GM19239 (cell line): ENCODE results near the gene SEMA3G.

Experiments used
- DNase-seq: peaks from one replicate; pipeline ENCODE4 v3.0.0; 2011; ENCODE audit warnings: low spot score; ENCODE audit not compliant: insufficient read length
- FAIRE-seq: peaks from 2 replicates; lab custom pipeline; 2011; peaks lifted over from hg19 to GRCh38; lab: Jason Lieb, UNC

The SEMA3G gene

DNA sequence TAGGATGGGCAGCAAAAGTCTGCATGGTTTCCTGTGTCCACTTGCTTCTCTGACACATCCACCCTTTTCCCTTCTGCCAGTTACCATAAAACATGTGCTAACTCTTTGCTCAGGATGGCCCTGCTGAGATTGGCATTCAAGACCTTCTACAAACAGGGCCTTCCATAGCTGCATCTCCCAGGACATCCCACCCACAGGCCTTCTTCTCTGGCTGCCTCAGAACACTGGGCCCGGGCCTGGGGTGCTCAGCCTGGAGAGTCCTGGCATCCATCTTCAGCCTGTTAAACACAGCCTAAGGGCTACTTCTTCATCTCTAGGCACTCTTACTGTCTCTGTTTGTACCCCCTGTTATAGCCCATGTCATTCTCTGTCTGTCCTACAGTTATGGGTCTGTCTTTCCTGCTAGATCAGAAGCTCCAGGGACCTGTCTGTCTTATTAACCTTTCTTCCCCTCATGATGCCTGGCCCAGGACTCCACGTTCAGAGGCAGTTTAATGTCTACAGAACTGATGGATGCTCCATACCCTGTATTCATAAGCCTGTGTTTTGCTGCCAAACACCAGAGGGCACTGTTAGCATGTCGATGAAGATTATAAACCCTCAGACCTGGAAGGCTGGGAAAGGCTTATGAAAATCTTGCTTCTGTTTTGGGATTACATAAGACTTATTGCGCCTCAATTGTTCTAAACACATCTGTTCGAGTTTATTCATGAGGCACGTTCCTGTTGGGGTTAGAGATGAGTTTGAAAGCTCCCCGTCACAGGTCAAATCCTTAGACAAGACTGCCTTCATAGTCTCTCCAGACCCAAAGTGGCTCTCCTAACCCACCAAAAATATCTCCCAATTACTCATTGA, 16.5 kb downstream of the SEMA3G start:
- DNase-seq, result no peak
- FAIRE-seq, result peak; percentile 88

DNA sequence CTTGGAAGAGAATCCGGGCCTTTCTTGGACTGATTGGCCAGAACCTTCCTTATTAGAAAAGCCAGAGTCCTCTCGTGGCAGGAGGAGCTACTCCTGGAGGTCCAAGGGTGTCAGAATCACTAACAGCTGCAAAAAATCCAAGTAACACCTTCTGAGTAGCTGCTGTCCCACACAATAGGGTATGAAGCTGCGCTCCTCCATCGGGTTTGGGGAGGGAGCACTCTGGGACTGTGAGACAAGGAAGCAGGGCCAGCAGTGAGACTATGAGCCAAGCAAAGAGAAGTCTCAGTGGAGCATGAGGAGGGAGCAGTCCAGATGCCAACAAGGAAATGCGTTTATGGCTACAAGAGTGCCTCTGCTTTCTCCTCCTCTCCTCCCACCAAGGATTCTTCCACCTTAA, 21.7 kb downstream of the SEMA3G start:
- FAIRE-seq (no peak), DNase-seq (no peak)

DNA sequence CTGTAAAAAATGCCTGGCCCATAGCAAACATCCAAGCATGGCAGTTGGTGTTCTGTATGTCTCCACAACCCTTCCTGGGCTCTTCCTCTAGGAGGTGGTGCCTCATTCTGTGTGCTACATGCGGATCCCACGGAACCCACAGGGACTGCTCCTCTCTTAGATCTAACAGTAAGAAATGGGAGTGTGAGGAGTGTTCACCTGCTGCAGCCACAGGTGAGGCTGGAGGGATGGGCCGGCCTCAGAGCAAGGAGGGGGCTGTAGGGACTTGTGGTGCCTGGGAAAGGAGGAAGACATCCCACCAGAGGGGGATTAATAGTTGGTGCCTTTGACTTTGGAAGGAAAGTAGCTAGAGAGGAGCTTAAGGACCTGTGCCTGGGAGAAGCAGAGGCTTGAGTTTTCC, 22.2 kb downstream of the SEMA3G start:
- FAIRE-seq, result no peak
- no peak for DNase-seq

DNA sequence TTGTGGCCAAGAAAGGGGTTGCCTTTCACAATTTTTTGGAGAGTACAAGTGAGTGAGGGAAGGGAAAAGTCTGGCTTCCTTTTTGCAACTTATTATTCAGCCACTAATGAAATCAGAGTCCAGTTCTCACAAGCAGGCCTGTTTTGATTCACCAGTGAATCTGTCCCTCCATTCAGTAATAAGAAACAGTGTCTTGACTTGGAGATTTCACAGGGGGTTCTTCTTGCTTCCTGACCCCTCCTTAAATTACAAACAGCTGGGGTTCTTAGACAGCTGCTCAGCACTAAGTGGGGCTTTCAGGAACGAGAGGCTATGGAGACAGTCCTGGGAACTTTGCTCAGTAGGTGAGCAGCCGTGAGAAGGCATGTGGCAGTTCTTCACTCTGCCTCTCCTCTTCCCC, 24.5 kb downstream of the SEMA3G start:
- FAIRE-seq, result no peak
- DNase-seq, result no peak

DNA sequence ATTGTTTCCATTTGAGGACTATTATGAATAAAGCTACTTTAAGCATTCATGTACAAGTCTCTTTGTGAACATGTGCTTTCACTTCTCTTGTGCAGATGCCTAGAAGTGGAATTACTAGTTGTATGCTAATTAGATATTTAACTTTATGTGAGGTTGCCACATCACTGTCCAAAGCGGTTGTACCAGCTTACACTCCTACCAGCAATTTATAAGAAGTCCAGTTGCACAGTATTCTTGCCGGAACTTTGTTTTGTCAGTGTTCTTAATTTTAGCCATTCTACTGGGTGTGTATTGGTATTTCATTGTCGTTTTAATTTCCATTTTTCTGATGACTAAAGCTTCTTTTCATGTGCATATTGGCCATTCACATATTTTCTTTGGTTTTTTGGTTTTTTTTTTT, 29.1 kb downstream of the SEMA3G start:
- DNase-seq (no peak), FAIRE-seq (no peak)

DNA sequence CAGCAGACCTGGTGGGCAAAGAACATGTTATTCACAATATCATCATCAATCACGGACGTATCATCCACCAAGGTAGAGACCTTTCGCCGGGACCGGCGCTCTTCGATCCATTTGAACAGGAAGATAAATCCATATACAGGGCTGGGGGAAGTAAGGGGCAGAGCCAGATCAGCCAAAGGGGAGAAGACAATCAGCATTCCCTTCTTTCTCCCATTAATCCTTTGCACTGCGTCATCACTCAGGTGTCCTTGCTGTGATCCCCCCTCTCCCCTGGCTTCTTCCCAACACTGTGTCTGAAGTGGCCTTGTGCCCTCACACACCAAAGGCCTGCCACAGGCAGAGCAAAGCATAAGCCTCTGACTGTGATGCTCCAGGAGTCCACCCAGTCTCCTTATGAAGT, 36.4 kb downstream of the SEMA3G start:
- DNase-seq (no peak), FAIRE-seq (no peak)

DNA sequence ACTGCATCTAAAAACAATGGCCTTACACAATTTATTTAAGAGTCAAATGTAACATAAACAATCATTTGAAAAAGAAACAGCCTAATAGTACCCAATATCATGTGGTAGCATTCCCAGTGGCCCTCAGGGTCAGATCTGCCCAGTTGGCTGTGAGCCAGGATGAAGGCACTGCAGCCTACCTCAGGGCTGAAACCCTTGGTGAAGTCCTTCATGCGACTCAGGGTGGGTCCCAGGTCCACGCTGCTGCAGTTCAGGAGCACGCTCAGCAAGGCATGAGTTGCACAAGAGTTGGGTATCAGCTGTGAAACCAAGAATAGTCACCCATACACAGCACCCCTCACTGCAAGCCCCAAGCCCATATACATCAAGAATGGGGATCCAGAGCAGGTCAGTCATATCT, 37.1 kb downstream of the SEMA3G start:
- DNase-seq (no peak), FAIRE-seq (no peak)

DNA sequence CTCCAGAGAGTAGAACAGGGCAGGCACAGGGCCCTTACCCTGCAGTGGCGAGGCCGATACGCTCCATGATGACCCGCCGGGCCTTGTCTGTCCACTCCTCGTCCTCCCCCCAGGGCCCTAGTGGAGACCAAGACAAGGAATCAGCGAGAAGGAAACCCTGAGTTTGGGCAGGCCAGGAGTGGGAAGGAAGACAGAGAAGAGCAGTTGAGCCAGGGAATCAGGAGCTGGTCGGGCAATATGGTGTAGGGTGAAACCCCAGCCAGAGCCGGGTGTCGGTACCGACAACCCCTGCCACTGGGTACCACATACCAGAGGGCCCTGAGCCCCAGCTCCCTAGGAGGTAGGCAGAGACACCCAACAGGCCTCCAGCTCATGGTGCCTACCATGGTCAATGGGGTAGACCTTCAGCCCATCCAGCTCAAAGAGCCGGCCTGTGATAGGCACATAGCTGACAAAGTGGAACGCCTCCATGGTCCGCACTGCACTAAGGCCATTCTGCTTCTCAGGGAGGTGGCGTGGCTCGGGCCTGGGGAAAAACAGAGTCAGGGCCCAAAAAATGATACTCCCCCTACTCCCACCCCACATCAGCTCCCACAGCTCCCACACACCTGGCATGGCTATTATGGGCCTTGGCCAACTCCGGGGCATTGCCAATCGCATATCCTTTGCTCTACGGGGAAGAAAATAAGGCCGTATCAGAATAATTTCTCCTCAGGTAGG, 38.0 kb downstream of the SEMA3G start:
- FAIRE-seq, result no peak

DNA sequence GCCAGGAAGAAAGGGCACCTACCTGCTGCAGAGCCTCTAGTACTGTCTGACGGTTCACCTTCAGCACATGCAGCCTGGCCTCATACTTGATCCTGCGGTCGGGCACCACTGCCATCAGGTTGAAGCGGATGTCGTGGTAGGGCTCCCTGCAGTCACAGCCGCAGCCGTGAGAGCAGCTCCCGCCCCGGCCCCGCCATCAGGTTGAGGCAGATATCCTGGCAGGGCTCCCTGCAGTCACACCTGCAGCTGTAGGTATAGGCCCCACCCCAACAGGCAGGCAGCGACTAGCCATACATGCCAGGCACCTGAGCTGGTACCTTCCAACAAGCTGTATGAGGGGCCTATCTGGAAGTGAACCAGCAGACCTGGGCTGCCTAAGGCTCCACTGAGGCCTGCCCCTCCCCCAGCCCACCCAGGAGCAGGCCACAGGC, 38.7 kb downstream of the SEMA3G start:
- FAIRE-seq, result no peak
- no peak for DNase-seq

More for the DNA sequence above, 38.0 kb downstream of the SEMA3G start:
- DNase-seq, result no peak

DNA sequence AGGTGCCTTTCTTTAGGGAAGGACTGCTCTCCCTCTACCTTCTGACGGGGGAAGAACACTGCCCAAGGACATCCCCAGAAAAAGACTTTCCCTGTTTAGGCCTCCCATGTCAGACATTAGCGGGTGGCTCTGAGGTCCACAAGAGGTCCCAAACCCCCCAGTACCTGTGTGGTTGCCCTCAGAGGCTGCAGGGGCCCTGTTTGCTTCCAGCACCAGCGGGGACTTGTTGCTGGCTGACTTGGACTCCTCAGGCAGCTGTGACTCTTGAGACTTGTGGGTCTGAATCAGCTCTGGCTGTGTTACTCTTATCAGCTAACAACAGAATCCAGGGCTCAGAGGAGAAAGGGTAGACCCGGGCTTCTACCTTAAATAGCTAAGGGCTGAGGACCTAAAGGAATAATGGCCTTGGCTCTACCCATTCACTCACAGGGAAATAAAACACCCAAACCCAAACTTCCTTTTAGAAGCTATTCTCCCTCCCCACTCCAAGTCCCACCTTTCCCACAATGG, 39.2 kb downstream of the SEMA3G start:
- no peak for DNase-seq
- FAIRE-seq, result no peak

DNA sequence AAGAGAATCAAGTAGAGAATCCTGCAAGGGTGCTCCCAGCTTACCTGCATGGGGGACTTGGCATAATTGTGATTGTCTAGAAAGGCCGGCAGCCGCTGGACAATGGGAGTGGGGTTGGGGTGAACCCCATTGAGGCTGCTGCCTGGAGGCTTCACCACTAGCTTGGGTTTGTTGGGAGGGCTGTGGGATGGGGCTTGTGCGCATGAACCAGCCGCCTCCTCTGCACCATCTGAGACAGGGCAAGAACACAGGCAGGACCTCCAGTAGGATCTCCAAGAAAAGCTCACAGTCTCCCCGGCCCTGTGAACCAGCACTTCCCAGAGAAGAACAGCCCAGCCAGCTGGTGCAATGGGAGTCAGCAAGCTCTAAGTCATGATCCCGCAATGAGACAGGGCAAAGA, 39.8 kb downstream of the SEMA3G start:
- FAIRE-seq (no peak), DNase-seq (no peak)

DNA sequence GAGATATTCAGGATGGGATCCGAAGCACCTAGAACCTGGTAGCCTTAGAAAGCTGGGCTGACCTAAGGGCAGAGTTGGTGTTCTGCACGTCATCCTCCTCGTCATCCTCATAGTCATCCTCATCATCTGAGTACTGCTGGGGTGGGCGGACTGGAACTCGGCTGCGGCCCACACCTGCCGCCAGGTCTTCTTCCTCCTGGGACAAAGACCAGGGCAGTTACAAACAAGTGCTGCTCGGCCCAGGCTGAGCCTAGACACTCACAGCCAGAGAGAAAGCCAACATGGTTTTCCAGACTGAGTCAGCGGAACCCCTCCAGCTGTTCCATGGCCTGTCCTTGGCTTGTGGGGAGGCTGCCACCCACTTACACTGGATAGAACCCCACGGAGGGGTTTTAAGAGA, 40.5 kb downstream of the SEMA3G start:
- FAIRE-seq (no peak), DNase-seq (no peak)

DNA sequence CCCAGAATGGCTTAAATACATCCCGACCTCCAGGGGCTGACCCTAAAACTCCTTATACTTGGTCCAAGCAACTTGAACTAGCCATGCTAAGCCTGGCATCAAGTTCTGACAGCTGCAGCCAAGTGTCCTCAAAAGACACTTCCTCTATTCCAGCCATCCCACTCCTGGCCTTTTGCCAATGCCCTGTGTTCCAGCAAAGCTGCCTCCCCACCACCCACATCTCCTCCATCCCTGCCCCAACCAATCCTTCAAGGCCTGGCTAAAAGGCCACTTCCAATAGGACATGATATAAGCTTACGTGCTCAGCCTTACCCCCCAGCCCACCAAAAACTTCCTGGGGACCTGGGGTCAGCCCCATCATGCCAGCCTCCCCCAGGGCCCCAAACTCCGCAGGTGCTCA, 40.9 kb downstream of the SEMA3G start:
- DNase-seq (no peak), FAIRE-seq (no peak)

DNA sequence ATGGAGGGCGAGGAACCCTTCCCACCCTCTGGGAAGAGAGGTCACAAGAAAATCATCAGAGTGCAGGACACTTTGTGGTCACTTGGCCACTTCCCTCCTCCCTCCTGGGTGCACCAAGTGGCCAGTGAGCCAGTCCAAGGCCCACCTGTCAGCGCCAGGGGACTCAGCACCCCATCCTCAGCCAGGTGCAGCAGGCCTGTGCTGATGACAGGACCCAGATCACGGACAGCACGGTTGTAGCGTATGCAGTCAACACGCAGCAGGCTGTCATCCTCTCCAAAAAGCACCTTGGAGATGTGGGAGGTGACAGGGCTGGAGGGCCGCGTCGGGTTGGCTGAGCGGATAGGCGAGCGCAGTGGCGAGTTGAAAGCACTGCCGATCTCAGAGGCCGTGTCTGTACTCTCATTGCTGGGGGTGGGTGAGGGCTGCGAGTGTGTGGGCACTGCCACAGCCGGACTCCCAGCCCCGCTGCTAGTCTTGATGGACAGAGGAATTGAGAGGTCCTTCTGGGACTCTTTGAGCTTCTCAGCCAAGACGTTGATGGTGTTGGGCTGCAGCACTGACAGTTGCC, 41.5 kb downstream of the SEMA3G start:
- no peak for DNase-seq
- no peak for FAIRE-seq

DNA sequence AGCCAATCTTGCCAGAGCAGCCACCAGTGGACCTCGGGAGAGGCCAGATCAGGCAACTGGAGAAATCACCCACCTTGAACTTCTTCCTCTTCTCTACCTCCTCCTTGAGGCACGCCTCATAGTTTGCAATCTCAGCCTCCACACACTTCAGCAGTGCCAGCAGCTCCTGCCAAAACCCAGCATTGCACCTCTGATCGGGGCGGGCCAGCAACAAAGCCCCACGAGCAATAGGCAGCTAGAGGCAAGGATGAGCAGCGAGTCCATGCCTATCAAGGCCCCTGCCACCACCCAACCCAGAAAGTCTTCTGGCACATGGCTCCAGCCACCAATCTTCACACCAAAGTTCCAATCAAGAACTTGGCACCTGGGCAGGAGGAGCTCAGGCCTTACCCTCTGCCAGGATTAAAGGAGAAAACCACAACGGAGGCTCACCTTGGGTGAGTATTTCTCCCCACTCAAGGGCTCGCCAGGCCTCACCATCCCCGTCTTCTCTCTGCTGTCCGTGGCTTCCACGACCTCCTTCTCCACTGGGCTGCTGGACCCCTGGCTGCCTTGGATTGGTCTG, 42.1 kb downstream of the SEMA3G start:
- FAIRE-seq, result no peak
- no peak for DNase-seq

DNA sequence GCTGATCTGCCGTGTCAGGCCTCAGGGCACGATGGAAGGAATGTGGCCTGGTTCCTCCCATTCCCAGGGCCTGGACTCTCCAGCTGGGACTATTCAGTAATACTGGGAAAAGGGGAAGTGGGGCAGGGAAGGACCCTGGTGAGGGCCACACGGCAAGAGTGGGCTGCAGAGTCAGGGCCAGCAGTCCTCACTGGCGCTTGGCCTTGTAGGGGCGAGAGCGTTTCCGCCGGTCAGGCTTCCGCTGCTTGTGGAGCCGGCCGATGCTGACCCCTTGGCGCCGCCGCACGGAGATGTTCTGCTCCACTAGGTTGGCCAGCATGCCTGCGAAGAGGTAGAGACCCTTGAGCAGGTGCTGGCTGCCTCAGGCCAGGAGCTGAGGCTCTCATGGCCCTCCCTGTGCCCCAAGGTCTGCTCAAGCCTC, 42.8 kb downstream of the SEMA3G start:
- FAIRE-seq (no peak), DNase-seq (no peak)

DNA sequence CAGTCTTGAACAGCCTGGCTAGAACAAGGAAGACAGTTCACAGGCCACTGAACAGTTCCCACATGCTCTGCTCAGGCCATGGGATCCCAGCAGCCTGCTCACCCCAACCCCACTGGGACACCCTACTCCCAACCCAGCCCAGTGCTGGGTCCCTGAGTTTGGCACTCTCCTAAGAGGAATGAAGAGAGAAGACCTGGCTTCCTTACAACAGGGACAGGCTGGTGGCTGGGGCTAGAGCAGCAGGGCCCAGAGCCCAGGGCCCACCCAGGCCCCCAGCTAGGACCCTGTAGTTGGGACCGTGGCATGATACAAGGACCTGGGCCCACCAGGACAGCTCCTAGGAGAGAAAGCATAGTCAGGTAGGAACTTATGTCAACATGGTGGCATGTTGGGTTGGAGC, 43.4 kb downstream of the SEMA3G start:
- FAIRE-seq (no peak), DNase-seq (no peak)

DNA sequence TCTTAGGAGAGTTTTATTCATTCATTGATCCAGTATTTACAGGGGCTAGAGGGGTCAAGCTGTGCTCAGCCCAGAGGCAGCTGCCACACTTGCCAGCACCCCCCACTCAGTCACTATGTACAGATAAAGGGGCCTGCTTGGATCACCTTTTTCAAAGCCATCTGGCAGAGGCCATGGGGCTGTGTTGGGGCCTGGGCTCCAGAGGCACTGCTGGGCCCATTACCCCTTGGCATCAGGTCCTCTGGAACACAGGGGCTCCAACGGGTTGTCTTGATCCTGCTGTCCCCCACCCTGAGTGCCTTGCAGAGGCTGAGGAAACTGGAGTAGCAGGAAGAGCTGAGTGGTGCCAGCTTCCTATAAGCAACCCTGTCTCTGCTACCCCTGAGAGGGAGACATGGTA, 43.9 kb downstream of the SEMA3G start:
- no peak for DNase-seq
- FAIRE-seq, result no peak

DNA sequence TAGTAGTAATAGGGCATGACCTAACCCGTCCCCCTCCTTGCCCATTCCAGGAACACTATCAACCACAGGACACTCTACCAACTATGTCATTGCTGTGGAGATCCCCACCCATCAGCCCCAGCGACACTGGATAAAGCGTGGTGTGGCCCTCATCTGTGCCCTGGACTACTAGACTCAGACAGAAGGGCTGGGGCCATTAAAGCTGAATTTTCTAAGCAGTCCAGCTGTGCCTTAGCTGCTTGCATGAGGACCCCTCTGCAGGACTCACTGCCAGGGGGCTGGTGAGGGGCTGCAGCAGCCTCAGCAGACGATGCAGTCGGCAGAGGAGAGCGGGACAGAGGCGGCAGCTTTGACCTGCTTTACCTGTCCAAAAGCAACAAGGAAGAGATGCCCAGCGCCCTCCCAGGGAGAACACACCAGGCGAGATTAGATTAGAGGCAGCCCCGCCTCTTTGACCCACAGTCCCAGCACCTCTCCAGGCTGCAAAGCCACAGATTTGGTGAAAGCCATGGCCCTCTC, 44.6 kb downstream of the SEMA3G start:
- DNase-seq (no peak), FAIRE-seq (no peak)

DNA sequence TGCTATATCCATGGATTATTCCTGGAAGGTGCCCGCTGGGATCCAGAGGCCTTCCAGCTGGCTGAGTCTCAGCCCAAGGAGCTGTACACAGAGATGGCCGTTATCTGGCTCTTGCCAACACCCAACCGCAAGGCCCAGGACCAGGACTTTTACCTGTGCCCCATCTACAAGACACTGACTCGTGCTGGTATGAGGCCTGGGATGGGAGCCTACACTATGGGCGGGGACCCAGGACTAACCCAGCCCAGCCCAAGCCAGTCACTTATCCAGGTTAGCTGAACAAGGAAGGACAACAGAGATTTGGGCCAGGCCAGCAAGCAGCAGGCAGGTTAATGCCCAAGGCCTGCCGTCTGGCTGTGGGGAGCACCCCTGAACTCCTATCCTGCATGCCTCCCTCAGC, 45.3 kb downstream of the SEMA3G start:
- FAIRE-seq, result no peak
- no peak for DNase-seq

DNA sequence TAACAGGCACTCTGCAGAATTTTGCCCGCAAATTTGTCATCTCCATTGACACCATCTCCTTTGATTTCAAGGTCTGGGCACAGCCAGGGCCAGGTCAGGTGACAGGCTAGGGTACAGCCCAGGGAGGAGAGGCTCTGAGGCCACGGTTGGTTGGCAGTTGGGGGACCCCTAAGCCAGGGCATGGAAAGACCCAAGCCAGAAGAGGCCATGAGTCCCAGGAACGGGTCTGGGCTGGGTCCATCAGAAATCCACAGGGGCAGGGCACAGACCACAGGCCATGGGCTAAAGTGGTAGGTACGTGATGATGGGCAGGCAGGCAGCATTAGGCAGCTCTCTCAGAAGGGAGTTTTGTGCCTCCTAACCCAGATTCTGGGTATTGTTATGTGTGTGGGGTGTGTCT, 45.8 kb downstream of the SEMA3G start:
- FAIRE-seq, result no peak

More for the DNA sequence above, 45.8 kb downstream of the SEMA3G start:
- no peak for DNase-seq
